B cell (primary cell): ENCODE results near the gene HIVEP1.

Source experiments
- EZH2 ChIP-seq: IDR thresholded peaks from 2 replicates; pipeline ENCODE4 v1.6.1; 2012; ENCODE audit warnings: borderline replicate concordance, low read depth, mild to moderate bottlenecking, moderate library complexity, low read length; ENCODE audit not compliant: insufficient read depth, poor library complexity, severe bottlenecking
- TF ChIP-seq, protein P1 (sequence below): fragments of 200-600 bp; IDR thresholded peaks from one replicate; pipeline ENCODE4 v1.8.0; 2022; ENCODE audit warnings: antibody characterized with exemption, mild to moderate bottlenecking

DNA sequence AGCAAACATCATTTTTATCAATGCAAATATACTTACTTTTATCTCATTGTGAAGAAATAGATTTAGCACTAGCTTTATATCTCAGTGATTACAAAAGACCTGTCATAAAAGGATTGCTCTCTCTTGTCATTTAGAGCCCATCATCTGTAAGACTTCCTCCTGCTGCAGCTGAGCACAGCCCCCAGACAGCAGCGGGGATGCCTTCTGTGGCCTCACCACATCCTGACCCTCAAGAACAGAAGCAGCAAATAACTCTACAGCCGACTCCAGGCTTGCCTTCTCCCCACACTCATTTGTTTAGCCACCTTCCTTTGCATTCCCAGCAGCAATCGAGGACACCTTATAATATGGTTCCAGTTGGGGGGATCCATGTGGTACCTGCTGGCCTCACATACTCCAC is 151.0 kb downstream of the HIVEP1 start:
- TF ChIP-seq, protein P1, sequence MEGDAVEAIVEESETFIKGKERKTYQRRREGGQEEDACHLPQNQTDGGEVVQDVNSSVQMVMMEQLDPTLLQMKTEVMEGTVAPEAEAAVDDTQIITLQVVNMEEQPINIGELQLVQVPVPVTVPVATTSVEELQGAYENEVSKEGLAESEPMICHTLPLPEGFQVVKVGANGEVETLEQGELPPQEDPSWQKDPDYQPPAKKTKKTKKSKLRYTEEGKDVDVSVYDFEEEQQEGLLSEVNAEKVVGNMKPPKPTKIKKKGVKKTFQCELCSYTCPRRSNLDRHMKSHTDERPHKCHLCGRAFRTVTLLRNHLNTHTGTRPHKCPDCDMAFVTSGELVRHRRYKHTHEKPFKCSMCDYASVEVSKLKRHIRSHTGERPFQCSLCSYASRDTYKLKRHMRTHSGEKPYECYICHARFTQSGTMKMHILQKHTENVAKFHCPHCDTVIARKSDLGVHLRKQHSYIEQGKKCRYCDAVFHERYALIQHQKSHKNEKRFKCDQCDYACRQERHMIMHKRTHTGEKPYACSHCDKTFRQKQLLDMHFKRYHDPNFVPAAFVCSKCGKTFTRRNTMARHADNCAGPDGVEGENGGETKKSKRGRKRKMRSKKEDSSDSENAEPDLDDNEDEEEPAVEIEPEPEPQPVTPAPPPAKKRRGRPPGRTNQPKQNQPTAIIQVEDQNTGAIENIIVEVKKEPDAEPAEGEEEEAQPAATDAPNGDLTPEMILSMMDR: no peak
- no peak for TF ChIP-seq EZH2
